GM19193 (cell line): ENCODE data around the gene NNMT.

Experiments
- POLR2A ChIP-seq: IDR thresholded peaks from 4 replicates; pipeline ENCODE4 v1.6.1; 2011; ENCODE audit not compliant: insufficient read depth, insufficient read length; ENCODE audit errors: extremely low read depth

Gene NNMT

DNA sequence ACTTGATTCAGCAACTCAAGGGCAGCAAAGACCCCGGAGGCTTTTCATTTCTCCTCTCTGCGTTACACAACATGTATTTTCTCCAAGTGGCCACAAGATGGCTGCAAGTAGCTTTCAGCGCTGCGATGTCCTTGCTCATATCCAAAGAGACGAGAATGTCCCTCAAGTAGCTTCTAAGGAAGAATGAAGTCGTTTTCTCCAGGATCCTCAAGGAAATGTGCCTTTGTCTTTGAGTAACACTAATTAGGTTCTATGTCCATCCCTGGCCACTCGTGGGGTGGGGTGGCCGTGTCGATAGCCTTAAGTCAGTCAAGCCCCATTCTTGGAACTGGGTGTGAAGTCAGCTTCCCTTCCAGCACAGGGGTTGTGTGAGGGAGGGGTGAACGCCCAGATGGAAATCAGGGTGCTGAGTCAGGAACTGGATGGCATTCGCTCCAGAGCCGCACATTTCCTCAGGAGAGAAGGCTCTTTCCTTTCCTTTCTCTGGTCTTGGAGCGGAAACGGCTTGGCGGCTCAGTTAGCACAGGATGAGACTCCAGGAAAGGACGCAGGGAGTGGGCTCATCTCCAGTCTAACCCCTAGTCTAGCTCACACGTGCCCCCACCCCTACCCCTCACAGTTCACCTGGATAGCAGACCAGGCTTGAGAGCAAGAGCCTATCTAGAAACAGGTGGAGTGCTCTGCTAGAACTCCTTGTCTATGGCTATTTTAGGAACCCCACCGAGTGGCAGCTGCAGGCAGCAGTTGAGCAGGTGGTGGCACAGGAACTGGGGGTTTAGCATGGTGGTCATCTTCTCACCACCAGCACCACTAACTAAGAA is 44.3 kb downstream of the NNMT start:
- TF ChIP-seq POLR2A, result no peak

DNA sequence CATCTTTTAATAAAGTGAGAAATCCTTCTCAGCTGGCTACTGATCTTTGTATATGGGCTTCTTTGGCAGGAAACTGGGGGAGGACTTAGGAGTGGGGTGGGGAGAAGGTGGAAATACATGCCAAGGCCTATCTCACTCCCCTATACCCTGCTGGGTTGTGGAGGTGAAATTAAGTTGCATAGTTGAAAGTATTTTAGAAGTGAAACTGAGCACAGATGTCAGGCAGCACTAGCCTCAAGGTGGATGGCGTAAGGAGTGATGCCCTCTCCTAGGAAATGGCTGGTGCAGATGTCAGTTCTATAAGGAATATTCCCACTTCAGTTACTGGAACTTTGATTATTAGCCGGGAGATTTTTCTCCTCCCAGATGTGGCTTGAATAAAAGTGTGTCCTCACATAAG is 46.3 kb downstream of the NNMT start:
- no peak for TF ChIP-seq POLR2A

DNA sequence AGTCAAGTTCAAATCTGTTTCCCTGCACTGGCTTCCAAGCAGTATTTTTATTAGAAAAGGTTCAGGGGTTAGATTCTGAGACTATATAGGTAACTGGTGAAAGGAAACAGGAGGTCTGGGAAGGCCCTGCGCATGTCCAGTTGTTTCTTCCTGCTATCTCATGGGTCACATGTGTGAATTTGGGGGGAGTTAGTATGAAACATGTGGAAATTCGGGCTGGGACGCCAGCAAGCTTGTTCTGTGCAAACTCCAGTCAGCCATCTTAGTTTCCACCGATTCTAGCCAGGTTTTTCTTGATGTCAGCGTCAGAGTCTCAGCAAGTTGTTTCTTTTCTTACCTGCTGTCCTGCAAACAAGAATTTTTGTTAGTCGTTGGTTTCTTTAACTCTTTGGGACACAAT is 46.8 kb downstream of the NNMT start:
- no peak for TF ChIP-seq POLR2A

DNA sequence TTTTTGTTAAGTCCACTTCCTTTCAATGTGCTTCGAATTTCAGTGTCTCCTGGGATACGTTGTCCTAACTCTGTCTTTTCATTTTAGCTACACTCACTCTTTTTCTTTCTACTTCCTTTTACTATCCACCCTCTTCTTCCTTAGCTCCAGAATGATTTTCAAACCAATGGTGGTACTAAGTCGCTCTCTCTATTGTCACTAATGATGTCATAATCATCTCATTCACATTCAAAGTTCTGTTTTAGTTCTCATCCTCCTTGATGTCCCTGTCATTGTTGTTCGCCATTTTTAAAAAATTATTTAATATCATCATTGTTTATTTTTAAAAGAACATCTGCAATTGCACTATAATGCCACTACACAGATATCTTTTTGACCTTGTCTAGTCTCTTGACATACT is 47.3 kb downstream of the NNMT start:
- no peak for TF ChIP-seq POLR2A

DNA sequence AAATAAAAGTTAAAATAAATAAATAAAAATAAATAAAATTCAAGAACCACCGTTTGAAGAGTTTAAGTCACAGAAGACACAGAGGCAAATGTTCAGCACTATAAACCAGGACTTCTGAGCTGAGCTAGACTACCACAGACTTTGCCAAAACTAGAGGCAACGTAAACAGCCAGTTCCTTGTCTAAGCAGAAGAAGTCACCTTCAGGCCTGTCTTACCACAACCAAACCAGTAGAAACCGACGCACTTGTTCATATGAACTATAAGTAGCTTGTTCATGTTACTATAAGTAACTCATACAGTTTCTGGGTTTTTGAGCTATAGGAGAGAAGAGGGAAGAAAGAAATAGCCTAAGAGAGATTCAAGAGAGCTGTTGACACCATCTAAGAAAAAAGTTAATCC is 48.3 kb downstream of the NNMT start:
- TF ChIP-seq POLR2A, result no peak

DNA sequence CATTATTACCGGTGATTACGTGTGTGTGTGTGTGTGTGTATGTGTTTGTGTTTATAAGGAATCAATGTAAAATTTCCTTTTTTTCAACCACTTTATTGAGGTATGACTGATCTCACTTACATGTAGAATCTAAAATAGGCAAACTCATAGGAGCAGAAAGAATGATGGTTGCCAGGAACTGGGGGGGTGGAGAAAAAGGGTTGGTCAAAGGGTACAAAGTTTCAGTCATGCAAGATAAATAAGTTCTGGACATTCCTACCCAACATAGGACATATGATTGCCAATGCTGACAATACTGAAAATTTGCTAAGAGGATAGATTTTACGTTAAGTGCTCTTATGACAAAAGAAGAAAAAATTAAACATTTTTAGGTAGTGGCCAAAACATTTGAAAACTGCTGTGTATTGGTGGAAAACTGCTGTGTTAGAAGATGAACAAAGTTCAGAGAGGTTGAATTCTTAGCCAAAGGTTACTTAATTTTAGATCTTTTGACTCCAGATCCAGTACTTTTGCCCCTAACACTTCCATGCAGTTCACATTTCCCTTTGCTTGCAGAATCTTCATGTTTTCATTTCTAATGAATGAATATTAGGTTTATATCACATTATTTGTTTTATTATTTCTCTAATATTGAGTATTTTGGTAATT is 49.5 kb downstream of the NNMT start:
- TF ChIP-seq POLR2A, result no peak

DNA sequence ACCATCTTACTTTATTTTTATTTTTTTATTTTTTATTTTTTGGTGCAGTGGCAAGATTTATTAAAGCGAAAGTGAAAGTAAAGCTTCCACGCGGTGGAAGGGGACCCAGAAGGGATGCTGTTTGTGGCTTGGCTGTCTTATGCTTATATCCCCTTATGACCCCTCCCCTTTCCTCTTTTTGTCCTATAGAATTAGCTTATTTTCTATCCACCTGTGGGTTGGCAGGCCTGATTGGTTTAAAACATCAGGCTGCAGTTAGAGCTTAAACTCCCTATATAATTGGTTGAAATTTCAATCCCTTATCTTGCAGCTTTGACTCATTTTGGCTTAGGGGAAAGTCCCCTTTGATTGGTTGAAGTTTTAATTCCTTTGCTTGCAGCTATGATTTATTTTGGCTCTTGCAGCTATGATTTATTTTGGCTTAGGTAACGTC is 50.5 kb downstream of the NNMT start:
- TF ChIP-seq POLR2A, result no peak

DNA sequence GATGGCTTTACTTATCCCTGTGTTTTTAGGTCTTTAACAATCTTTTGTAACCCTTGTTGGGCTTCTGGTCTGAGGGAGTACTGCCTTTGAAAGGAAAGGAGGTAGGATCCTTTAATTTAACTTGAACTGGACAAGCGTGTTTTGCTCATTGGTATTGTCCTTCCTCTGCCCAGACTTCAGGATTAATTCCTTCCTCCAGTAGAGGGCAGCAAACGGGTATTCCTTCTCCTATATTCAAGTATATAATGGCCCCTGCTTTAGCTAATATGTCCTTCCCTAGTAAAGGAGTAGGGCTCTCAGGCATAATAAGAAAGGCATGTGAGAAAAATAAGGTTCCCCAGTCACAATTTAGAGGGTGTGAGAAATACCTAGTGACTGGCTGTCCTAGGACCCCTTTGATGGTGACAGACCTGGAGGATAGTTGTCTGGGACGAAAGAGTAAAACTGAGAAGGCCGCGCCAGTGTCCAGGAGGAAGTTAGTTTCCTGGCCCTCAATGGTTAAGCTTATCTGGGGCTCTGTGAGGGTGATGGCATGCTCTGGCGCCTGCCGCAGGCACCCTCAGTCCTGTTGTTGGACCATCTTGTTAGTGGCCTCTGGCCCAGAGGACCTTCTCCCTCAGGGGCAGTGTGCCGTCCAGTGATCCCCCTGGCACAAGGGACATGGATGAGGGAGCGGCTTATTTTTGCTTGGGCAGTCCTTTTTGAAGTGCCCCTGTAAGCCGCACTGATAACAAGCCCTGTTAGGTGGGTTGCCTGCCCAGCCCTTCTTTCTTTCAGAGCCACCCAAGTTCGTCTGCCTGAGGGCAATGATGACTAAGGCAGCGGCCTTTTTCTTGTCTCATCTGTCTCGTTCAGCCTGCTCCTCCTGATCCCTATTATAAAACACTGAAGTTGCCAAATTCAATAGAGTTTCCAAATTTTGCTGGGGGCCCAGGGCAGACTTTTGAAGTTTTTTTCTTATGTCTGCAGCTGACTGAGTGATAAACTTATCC is 52.3 kb downstream of the NNMT start:
- TF ChIP-seq POLR2A, result no peak

DNA sequence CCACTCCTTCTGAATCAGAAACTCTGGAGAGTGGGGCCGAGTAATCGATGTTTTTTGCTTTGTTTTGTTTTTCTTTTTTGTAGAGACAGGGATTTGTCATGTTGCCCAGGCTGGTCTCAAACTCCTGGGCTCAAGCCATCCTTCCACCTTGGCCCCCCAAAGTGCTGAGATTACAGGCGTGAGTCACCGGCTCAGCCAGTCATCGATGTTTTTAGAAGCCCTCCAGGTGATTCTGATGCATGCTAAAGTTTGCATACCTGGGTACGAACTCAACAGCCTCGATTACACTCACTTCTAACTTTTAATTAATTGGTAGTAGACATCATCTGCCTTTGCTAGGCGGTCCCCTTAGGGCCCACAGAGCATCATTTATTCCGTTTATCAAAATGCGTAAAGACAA is 53.8 kb downstream of the NNMT start:
- no peak for TF ChIP-seq POLR2A

DNA sequence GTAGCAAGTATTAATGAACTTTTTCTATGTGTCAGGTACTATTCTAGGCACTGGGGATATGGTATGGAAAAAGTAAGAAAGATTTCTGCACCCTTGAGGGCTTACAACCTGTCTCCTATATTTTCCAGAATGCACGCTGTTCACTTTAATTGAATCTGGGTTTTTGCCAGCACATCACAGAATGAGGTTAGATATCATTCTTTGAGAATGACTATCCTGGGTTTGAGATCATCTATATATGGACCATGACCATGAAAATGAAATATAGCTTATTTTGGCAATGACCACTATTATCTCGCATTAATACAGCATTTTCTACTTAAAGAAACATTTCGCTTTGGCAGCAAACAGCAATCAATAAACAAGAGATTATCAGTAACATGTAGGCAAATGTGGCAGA is 57.2 kb downstream of the NNMT start:
- no peak for TF ChIP-seq POLR2A

DNA sequence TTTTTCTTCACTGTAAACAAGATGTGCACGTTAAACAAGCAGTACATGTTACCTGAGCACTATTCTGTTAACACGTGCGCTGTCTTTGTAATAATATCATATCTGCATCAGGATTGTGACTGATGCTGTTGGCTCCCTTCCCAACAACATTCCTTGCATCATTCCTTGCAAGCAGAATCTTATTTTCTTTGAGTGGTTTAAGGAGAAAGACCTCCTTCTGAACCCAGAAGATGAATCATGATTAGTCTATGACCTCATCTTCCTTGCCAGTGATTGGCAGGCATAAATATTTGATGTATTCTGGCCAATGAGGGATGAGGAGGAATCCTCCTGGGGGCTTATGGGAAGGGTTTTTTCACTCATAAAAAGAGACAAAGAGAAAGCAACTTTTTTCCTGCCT is 57.9 kb downstream of the NNMT start:
- TF ChIP-seq POLR2A, result no peak

DNA sequence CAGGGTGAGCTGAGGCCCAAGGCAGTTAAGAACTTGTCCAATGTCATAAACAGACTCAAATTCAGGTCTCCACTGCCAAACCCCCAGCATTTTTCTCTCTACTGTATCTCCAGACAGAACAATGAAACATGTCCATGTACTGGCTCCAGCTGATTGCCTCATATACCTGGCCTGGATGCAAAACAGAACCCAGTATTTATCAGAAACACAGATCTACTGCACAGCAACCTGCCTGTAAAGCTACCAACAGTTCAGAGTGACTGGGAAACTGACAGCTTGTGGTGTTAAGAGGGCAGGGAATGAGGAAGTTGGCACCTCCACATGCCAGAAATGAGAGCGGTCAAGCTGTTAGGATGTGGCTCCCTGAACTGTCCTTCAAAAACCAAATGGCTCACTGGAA is 62.5 kb downstream of the NNMT start:
- TF ChIP-seq POLR2A, result no peak

DNA sequence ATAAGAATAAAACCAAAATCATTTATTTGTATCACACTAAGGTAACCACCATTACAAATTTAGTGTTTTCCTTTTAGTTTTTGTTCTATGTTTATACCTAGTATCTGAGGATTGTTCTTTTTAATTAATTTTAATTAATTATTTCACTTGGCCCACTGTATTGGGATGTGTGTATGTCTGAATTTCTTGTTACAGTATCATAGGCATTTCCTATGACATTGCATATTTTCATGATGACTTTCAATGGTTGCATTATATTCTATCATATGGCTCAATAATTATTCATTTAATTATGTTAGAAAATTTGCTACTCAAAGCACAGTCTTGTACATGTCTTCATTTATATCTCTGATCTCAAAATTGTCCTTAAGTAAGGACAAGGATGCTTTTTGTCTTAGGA is 63.1 kb downstream of the NNMT start:
- TF ChIP-seq POLR2A, result no peak

DNA sequence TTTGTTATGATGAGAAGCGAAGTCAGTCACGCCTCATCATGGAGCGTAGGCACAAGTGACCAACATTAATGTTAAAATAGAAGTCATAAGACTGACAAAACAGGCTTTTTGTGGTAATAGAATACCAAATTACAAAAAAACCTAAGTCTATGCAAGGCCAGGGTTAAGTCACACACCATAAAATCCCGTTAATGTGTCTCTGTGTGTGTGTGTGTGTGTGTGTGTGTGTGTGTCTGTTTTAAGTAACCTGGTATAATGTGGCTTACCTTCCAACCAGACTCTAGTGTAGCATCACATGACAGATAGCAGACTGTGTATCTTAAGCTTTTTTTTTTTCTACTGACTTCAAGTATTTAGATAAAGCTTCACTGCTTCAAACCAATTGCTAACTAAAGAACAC is 66.1 kb downstream of the NNMT start:
- TF ChIP-seq POLR2A, result no peak

DNA sequence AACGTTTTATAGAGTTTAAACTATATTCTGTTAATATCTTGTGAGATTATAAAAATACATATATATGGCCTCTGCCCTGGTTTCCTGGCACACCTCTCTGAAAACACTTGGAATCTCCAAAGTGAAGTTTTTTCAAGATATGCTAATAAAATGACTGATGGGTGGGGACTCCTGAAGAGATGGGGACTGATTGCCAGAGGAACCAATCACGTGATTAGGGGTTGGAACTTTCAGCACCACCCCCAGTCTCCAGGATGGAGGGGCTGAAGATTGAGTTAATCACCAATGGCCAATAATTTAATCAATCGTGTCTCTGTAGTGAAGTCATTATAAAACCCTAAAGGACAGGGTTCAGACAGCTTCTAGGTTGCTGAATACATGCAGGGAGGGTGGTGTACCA is 66.8 kb downstream of the NNMT start:
- no peak for TF ChIP-seq POLR2A
